Embryonic facial prominence (tissue), 1 donor: ENCODE measurements around the gene SLC24A3.
A peak's percentile ranks its signal among the peaks of the same experiment; 100 is the strongest.

Experiments used
- DNase-seq: peaks from one replicate; pipeline ENCODE4 v3.0.0-alpha.2; 2016; ENCODE audit errors: extremely low spot score

Gene SLC24A3

DNA sequence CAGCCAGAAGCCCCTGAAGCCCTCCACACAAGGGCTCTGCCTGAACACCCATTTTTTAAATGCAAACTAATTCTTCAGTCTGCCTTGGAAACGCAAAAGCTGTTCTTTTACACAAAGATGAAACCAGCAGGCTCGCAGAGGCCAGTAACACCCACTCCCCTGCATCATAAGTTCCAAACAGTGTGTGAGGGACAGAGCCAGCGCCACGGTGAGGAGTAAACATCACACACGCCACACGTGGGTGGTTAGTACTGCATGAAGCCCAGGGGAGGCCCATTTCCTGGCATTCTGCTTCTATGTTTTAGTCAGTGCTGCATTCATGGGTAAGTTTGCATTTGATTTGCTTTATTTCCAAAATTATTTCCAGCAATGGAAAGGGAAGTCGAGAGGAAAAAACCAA is 327.9 kb downstream of the SLC24A3 start:
- DNase-seq, result no peak

DNA sequence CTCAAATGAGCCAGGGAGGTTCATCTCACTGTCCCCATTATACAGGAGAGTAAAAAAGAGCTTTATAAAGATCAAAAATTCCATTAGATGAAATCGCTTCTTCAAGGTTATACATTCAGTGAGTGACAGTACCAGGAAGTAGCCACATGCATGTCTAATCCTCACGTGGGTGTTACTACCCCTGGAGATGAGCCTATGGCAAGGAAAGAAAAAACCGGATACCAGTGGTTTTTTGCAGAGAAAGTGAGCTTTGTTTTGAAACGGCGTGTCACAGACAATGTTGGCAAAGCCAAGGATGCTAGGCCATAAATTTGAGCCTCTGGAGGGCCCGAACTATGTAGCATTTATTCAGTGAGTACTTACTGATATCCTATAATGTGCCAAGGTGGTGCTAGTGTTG is 330.7 kb downstream of the SLC24A3 start:
- DNase-seq, result no peak

DNA sequence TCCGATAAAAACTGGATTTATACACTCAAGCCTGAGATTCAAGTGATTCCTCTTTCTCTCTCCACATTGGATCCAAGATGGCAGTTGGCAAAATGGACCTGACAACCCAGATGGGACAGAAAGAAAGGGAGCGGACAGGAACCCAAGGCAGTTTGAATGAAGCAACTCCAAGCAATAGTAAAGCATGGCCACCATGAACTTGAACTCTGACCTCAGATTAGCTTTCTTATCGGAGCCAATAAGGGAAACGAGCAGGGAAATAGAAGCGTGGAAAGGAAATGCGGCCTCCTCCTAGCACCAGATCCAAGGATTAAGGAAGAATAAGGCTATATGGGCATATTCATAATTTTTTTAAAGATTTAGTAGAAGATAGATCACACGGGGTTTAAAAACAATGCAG is 332.2 kb downstream of the SLC24A3 start:
- no peak for DNase-seq

DNA sequence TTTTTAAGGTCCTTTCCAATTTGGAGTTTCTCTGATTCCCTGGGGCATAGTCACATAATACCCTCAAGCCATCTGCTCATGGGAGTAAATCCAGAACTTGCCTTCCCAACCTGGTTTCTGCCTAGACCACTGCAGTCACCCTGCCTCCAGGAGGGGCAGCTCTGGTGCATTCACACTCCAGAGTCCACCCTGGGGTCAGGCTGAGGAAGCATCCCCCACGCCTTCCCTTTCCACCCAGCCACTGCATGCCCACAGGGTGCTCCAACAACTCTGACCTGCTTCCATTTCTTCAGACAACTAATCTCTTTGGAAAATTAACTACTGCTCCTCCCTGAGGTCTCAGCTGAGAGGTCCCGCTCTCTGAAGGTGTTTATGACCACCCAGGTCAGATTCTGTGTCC is 334.2 kb downstream of the SLC24A3 start:
- DNase-seq, result no peak

DNA sequence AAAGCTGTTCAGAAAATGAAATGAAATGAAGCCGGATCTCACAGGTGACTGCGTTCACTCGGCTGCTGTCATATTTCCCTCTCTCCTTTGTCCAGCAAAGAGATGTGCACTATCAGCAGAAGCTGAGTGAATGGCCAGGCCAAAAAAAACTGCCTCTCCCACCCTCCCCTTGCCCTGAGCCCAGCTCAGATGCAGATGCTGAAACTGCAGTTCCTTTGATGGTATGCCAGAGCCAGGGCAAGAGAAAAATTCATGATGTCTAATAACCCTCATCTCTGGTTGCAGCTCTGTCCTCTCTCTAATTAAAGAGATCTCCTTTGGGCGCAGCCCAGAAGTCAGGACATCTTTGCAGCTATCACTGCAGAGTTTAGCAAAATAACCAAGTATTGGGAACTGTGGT is 335.1 kb downstream of the SLC24A3 start:
- no peak for DNase-seq

DNA sequence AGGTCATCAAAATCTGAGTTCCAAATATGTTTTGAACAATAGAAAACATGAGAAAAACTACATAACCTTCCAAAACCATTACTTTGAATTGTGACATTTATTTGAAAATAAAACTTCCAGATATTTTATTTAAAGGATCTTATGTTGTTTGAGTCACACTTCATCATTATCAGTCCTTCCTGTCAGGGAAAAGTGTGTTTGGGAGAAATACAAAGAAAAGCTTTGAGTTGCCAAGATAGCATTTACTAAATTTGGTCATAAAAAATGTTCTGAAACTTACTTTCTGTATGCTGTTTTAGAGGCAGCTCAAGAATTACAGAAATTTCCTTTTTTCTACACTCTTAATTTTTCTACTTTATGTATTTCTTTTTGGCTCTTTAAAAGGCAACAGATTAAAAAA is 337.5 kb downstream of the SLC24A3 start:
- DNase-seq, result no peak

DNA sequence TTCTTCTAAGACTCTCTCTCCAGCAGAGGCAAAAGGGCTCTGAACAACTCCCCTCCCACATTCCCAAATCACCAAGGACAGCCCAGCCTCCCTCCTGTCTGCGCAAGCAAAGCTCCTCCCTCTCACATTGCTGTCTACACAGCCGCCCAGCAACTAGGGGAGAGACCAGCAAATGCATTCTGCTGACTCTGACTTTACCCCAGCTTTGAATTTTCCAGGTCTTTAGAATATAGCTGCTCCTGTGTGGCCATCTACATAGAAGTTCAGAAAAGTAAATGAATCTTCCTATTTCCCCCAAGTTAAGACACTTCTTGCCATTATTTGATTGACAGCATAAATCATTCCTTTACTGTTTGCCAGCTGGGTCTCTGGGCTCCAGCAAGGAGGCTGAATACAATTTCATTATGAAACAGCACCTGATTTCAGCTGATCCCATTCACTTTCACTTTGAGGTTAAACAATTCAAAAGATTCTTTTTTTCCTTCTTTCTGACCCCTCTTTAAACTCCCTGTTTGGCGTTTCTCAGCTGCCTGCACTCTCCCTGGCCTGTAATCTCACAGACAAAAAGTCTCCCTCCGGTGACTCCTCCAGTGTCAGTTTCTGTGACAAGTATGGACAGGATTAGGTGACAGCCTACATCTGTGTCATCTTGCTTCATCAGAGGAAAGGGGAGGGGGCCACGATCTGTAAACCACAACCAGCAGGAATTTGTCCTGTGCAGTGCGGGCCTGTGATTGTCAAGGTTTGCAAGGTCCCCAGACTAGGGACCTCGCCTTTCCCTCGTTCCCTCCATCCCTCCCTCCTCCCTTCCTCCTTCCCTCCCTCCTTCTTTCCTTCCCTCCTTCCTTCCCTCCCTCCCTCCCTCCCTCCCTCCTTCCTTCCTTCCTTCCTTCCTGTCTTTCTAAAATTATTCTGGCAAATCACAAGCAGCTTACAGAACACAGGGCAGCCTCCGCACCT is 340.1 kb downstream of the SLC24A3 start:
- peak; percentile 64 for DNase-seq

DNA sequence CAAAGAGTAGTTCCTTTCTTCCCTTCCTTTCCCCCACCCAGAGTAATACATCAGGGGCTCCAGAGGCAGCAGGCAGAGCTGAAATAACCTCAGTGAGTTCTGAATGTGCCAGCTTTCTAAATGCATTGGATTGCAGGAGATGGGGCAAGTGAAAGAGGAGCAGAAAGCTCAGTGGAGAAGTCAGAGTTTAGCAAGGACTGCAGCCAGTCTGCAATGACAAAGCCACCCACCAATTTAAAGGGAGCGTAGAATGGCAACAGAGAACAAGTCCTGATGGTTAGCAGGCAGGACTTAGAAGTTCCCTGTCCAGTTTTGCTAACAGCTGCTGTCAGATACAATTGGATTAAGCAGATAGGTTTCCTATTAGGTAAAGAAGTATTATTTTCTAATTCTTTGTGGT is 342.2 kb downstream of the SLC24A3 start:
- DNase-seq, result no peak

DNA sequence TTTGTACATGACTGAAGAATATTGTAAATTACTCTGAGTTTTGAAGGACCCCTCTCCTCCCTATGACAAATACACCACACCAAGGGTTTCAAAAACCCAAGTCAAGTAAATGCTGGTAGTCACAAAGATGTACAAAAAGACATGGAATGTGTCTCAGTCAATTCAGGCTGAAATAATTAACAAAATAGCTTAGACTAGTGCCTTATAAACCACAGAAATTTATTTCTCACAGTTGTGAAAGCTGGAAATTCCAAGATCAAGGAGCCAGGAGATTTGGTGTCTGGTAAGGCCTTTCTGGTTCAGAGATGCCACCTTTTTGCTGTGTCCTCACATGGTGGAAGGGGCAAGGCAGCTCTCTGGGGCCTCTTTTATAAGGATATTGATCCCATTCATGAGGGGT is 343.3 kb downstream of the SLC24A3 start:
- no peak for DNase-seq

DNA sequence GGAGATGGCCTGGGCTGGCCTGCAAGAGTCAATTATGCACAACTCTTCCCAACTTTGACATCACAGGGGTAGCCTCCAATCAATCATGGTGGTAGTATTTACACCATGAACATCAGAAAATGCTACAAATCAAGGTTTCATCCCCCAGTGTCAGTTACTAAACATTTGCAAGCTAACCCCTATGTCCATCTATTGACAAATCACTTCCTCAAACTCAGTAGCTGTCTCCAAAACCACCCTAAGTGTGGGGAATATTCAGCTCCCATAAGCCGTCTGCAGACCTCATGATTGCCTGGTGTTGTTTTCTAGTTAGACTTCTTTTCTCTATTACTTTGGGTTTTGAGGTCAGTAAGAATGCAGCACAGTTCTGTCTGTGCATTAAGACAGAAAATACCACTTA is 344.8 kb downstream of the SLC24A3 start:
- DNase-seq, result no peak

DNA sequence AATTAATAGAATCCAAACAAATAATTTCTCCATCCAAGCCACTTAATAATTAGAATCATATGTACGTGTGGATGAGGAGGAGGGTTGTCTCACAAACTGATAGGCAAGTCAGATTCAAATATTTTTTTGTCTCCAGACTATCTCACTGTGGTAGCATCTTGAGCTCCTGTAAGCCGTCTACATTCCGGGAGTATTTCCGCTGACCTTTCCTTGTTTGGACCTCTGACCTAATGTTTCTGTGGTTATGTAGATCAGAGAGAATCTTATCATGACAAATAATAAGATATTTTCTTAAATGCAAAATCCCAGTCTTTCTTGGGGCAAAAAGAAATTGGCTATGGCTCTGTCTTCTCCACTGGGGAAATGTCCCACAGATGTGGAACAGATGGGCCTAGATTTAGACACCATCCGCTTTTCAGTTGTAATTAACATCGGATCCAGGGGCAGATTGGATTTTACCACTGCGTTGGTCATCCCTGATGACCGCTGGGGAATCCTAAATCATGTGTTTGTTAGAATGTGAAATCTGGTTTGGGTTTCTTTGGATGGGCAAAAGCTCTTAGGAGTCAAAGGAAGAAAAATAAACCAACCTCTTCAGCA is 348.5 kb downstream of the SLC24A3 start:
- DNase-seq, result no peak

DNA sequence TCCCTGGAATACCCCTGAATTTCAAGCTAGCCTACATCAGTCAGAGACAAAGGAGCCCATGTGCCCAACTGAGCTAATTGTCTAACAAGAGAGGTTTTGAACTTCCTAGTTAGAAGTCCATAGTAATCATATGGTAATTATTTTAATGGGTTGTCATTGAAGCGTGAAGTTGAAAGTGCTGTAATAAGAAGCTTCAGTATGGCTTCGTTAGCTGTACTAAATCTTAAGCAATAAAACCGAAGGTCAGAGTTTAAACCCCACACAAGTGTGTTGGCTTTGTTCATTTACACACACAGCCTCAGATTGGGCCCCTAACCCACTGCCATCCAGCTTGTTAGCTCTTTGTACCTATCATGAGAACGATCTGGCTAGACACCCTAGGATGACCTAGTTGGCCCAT is 350.0 kb downstream of the SLC24A3 start:
- no peak for DNase-seq

DNA sequence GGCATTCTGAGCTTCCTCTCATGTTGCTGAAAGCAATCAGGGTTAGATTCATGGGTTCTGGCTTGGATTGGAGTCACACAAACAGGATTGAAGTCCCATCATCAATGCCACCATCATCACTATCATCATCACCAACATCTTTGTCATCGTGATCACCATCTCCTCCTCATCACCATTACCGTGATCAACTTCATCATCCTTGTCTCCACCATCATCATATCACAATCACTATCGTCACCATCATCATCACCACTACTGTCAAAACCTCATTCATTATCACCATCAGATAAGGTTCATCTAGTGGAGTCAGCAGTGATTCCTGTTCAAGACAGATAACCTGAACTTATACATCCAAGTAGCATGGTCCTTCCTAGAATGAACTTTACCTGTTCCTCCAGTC is 351.8 kb downstream of the SLC24A3 start:
- DNase-seq, result no peak

DNA sequence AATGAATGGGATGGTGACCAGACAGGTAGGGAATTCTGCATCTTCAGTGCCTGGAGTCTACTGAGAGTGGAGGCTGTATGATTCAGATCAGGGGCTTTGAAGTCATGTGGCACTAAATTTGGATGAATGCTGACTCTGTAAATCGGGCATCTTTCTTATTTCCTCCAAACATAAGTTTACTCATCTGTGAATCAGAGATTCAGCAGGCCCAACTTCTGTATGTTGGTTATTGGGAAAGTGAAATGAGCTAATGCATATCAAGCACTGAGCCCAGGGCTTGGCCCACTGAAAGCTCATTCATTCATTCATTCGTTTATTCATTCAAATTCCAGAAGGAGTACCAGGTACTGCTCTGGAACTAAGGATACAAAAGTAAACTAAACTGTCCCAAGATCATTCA is 353.3 kb downstream of the SLC24A3 start:
- no peak for DNase-seq

DNA sequence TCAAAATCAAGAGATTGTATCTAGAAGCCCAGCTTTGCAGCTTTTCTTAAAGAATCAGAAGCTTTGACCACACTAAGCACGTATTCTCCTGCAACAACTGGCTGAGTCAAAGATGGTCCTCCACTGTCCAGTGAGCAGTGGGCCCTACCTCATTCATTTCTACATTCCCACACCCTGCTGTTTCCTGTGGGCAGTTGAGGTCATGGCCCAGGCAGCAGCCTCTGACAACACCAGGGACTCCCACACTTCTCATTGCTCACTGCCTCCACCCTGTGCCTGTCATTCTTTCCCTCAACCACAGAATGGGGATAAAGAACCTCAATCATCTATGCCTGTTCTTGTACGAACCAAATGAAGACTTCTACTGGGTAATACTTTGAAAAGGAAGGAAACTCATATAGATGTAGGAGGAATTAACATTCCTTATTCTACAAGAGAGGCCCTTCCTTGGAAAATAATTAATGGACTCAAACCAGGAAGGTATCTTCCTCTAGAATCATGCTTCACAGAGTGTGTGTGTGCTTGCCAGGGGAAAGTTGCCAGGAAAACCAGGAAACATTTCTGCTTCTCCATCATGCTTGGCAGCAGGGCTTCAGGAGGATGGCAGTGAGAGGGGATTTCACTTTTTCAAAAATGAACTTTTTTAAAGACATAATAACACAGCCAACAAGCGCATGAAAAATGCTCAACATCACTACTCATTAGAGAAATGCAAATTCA is 353.9 kb downstream of the SLC24A3 start:
- no peak for DNase-seq

DNA sequence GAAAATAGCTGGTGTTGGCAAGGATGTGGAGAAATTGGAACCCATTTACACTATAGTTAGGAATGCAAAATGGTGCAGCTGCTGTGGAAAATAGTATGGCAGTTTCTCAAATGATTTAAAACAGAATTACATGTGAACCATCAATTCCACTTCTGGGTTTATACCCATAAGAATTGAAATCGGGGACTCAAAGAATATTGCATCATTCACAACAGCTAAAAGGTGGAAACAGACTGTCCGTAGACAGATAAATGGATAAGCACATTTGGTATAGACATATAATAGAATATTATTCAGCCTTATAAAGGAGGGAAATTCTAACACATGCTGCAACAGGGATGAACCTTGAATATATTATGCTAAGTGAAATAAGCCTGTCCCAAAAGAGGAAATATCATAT is 355.7 kb downstream of the SLC24A3 start:
- DNase-seq, result no peak

DNA sequence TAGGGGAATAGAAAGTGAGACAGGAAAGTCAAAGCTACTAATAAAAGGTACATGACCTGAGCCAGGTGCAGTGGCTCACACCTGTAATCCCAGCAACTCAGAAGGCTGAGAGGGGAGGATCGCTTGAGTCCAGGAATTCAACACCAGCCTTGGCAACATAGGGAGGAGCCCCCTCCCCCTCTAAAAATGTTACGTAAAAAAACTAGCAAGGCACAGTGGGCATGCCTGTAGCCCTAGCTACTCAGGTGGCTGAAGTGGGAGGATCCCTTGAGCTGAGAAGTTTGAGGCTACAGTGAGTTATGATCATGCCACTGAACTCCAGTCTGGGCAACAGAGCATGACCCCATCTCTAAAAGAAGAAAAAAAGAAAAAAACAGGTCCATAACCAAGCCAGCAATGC is 359.6 kb downstream of the SLC24A3 start:
- no peak for DNase-seq

DNA sequence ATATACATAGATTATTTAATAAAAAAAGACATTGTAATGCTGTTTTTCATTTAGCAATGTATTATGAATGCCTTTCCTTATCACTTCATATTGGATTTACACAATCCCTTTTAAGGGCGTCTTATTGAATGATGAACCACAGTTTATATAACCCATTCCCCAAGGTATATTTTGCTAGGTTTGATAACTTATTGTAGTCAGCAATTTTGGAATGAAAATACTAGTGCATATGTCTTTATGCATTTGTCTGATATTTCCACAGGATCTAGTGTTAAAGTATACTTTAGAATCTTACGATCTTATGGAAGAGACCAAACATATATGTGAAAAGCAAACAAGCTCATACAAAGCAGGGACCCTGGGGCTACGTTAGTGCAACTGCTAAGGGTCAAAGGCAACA is 365.2 kb downstream of the SLC24A3 start:
- DNase-seq, result no peak

DNA sequence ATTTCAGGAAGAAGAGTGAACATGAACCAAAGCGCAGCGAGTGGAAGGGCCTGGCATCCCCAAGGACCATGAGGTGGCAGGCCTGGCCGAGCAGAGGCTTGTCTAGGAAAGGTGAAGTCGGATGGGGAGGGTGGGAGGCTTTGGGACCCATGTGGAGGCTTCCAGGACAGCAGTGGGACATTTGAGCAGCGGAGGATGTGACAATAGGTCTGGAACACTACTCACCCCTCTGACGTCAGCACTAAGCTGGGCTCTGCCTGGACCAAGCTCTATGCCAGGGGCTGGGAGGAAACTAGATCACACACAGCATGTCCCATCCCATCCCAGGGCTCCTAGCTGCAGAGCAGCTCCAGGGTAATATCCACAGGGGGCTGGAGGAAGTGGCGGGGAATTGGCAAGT is 370.3 kb downstream of the SLC24A3 start:
- DNase-seq, result no peak

DNA sequence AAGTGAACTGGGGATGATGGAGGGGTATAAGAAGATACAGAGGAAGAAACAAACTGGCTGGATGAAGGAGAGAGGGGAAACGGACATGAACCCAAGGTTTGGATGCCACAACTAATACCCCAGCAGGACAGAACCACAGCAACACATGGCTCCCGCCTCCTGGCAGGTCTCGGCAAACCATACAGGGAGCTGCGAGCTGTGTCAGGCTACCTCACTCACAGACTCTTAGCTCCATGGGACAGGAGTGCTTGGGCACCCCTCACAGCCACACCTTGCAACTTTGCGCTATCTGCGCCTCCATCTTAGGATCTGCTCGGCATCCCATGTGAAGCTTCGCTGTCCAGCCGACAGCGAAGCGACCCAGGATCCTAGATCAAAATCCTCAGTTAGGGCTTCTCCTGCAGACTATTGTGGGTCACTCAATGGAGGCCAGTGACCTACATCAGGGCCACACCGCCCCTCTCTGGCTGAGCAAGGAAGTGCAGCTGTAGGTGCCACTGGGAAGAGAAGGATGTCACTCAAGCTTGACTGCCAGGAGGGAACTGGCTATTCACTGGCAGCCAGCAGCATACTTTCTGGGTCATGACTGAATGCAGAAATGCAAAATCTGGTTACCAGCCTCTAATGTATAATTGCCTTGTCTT is 371.2 kb downstream of the SLC24A3 start:
- no peak for DNase-seq

DNA sequence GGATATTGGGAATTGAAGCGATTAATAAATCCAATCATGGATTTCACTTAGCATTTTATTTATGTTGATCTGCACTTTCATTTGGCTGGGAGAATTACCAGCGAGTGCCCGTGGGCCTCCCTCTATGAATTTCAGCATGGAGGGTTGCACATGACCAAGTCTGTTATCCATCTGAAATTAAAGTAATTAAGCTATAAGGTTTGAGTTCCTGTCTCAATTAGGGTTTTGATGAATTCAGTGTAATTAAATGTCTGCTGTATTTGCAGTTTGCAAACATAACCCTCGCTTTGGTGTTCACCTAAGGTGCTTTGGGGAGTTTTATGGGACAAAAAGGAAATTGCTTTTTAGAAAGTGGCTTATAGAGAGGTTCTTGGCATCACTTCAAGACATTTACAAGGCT is 375.8 kb downstream of the SLC24A3 start:
- no peak for DNase-seq

DNA sequence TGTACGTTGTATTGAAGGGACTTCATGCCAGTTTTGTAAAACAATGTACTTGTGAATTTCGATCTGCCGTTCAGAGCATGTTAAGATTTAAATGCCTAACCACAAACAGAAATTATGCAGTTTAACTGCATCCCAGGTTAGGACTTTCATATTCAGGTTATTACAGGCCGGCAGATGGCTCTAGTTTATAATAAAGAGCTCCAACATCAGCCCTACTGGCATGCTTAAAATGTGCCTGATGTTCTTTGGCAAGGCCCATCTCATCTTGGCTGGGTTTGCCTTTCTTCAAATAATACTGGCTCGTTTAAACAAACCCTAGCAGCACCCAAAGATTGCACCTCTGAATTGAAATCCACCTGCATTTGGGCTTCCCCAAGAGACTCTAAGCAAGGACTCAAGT is 376.3 kb downstream of the SLC24A3 start:
- no peak for DNase-seq
